ENCODE data around the gene CD22. TPM values are rescaled to one million over a fixed set of nuclear protein-coding genes. Genes with fewer than 3 reads are reported as not detected.

Gene CD22
- total RNA-seq, 3 donors from 2014 or later: 0.33 to 7.8 (median 4.8) TPM

GRCh38 chr19:35350591-35350990 is 21.6 kb downstream of the CD22 start:
- intact Hi-C loops (cut with DNase I; ENCODE audit: low total_unique reads): no loop called here

GRCh38 chr19:35351411-35352176 is 22.6 kb downstream of the CD22 start:
- Histone ChIP-seq H3K4me3 (no peak overlapping the region), H3K9me3 (no peaks in the 10 kb centered on the region), H3K27ac (no peak overlapping the region), H3K4me1 (no peaks in the 10 kb centered on the region), H3K27me3 (no peaks in the 10 kb centered on the region), H3K36me3 (no peaks in the 10 kb centered on the region)
- peak in 1 of 2 donors; percentile 35 for DNase-seq (ENCODE audit: low spot score in 2 of 2)
- intact Hi-C loops (cut with DNase I; ENCODE audit: low total_unique reads): no loop called here
- no peak for TF ChIP-seq POLR2A (IDR thresholded peaks at IDR 0.05)
- no peak for TF ChIP-seq POLR2AphosphoS5 (IDR thresholded peaks at IDR 0.05)
- no peak for TF ChIP-seq CTCF (IDR thresholded peaks at IDR 0.05)

More at GRCh38 chr19:35350591-35350990, 21.6 kb downstream of the CD22 start:
- no peaks in the 10 kb centered on the region for H3K9me3 ChIP-seq
- no peak overlapping the region for H3K4me3 ChIP-seq
- H3K4me1 ChIP-seq: no peaks in the 10 kb centered on the region
- TF ChIP-seq CTCF (IDR thresholded peaks at IDR 0.05) (no peak), POLR2AphosphoS5 (IDR thresholded peaks at IDR 0.05) (no peak), POLR2A (IDR thresholded peaks at IDR 0.05) (no peak)
- H3K27ac ChIP-seq: no peak overlapping the region
- no peaks in the 10 kb centered on the region for H3K36me3 ChIP-seq
- no peaks in the 10 kb centered on the region for H3K27me3 ChIP-seq
- DNase-seq (ENCODE audit: low spot score in 2 of 2): peak in 1 of 2 donors; percentile 28

GRCh38 chr19:35352177-35352447 is 23.1 kb downstream of the CD22 start:
- DNase-seq (ENCODE audit: low spot score in 2 of 2): peak in 1 of 2 donors; percentile 47
- Histone ChIP-seq H3K4me3 (no peak overlapping the region), H3K36me3 (no peaks in the 10 kb centered on the region), H3K9me3 (no peaks in the 10 kb centered on the region), H3K27ac (no peak overlapping the region), H3K27me3 (no peaks in the 10 kb centered on the region), H3K4me1 (no peaks in the 10 kb centered on the region)
- no peak for TF ChIP-seq CTCF (IDR thresholded peaks at IDR 0.05)
- TF ChIP-seq POLR2AphosphoS5 (IDR thresholded peaks at IDR 0.05): no peak
- TF ChIP-seq POLR2A (IDR thresholded peaks at IDR 0.05): no peak
- intact Hi-C loops (cut with DNase I; ENCODE audit: low total_unique reads): no loop called here

GRCh38 chr19:35352448-35353304 is 23.7 kb downstream of the CD22 start:
- Histone ChIP-seq H3K4me1 (no peaks in the 10 kb centered on the region), H3K4me3 (no peak overlapping the region), H3K36me3 (no peaks in the 10 kb centered on the region), H3K9me3 (no peaks in the 10 kb centered on the region), H3K27me3 (no peaks in the 10 kb centered on the region), H3K27ac (no peak overlapping the region)
- no peak for TF ChIP-seq POLR2AphosphoS5 (IDR thresholded peaks at IDR 0.05)
- TF ChIP-seq CTCF (IDR thresholded peaks at IDR 0.05): peak; percentile 66 to 74 (median 73)
- no peak for TF ChIP-seq POLR2A (IDR thresholded peaks at IDR 0.05)
- intact Hi-C loops (cut with DNase I; ENCODE audit: low total_unique reads): no loop called here
- DNase-seq (ENCODE audit: low spot score in 2 of 2): peak in 1 of 2 donors; percentile 61

GRCh38 chr19:35353635-35354034 is 24.6 kb downstream of the CD22 start:
- no peaks in the 10 kb centered on the region for H3K27me3 ChIP-seq
- H3K4me3 ChIP-seq: no peak overlapping the region
- intact Hi-C loops (cut with DNase I; ENCODE audit: low total_unique reads): no loop called here
- DNase-seq (ENCODE audit: low spot score in 2 of 2): peak in 1 of 2 donors; percentile 17
- no peaks in the 10 kb centered on the region for H3K36me3 ChIP-seq
- no peak for TF ChIP-seq POLR2AphosphoS5 (IDR thresholded peaks at IDR 0.05)
- no peak for TF ChIP-seq CTCF (IDR thresholded peaks at IDR 0.05)
- TF ChIP-seq POLR2A (IDR thresholded peaks at IDR 0.05): no peak
- no peak overlapping the region for H3K27ac ChIP-seq
- no peaks in the 10 kb centered on the region for H3K4me1 ChIP-seq
- H3K9me3 ChIP-seq: no peaks in the 10 kb centered on the region

All from breast epithelium (tissue), 4 donors.